ENCODE measurements around the gene DMXL1. TPM values are rescaled to one million over a fixed set of nuclear protein-coding genes. Genes with fewer than 3 reads are reported as not detected.

The DMXL1 gene
- total and polyA plus RNA-seq, 2 experiments from 2014 or later = 28.4 to 41.7 TPM

DNA sequence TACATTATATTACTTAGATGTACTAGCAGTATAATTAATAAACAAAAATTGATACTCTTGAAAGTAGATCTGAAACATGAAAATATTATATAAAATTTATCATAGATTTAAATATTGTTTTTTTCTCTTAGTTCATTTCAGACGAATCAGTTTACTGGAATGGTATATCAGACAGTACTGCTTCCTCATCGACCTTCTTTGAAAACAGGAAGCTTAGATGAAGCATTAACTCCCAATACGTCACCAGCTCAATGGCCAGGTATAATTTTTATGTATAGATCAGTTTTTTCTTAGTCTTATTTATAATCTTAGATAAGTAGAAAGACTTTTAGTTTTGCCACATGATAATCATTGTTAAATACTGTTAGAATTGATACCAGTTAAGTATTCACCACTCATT is 106.3 kb downstream of the DMXL1 start (continued):
- TF ChIP-seq, protein P1, sequence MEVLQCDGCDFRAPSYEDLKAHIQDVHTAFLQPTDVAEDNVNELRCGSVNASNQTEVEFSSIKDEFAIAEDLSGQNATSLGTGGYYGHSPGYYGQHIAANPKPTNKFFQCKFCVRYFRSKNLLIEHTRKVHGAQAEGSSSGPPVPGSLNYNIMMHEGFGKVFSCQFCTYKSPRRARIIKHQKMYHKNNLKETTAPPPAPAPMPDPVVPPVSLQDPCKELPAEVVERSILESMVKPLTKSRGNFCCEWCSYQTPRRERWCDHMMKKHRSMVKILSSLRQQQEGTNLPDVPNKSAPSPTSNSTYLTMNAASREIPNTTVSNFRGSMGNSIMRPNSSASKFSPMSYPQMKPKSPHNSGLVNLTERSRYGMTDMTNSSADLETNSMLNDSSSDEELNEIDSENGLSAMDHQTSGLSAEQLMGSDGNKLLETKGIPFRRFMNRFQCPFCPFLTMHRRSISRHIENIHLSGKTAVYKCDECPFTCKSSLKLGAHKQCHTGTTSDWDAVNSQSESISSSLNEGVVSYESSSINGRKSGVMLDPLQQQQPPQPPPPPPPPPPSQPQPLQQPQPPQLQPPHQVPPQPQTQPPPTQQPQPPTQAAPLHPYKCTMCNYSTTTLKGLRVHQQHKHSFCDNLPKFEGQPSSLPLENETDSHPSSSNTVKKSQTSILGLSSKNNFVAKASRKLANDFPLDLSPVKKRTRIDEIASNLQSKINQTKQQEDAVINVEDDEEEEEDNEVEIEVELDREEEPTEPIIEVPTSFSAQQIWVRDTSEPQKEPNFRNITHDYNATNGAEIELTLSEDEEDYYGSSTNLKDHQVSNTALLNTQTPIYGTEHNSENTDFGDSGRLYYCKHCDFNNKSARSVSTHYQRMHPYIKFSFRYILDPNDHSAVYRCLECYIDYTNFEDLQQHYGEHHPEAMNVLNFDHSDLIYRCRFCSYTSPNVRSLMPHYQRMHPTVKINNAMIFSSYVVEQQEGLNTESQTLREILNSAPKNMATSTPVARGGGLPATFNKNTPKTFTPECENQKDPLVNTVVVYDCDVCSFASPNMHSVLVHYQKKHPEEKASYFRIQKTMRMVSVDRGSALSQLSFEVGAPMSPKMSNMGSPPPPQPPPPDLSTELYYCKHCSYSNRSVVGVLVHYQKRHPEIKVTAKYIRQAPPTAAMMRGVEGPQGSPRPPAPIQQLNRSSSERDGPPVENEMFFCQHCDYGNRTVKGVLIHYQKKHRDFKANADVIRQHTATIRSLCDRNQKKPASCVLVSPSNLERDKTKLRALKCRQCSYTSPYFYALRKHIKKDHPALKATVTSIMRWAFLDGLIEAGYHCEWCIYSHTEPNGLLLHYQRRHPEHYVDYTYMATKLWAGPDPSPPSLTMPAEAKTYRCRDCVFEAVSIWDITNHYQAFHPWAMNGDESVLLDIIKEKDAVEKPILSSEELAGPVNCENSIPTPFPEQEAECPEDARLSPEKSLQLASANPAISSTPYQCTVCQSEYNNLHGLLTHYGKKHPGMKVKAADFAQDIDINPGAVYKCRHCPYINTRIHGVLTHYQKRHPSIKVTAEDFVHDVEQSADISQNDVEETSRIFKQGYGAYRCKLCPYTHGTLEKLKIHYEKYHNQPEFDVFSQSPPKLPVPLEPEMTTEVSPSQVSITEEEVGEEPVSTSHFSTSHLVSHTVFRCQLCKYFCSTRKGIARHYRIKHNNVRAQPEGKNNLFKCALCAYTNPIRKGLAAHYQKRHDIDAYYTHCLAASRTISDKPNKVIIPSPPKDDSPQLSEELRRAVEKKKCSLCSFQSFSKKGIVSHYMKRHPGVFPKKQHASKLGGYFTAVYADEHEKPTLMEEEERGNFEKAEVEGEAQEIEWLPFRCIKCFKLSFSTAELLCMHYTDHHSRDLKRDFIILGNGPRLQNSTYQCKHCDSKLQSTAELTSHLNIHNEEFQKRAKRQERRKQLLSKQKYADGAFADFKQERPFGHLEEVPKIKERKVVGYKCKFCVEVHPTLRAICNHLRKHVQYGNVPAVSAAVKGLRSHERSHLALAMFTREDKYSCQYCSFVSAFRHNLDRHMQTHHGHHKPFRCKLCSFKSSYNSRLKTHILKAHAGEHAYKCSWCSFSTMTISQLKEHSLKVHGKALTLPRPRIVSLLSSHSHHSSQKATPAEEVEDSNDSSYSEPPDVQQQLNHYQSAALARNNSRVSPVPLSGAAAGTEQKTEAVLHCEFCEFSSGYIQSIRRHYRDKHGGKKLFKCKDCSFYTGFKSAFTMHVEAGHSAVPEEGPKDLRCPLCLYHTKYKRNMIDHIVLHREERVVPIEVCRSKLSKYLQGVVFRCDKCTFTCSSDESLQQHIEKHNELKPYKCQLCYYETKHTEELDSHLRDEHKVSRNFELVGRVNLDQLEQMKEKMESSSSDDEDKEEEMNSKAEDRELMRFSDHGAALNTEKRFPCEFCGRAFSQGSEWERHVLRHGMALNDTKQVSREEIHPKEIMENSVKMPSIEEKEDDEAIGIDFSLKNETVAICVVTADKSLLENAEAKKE (CRISPR knock-in tag; IDR thresholded peaks at IDR 0.05) = no peak
- TF ChIP-seq ZNF331 (CRISPR knock-in tag; IDR thresholded peaks at IDR 0.05; ENCODE audit: low read depth) (no peak), JUNB (IDR thresholded peaks at IDR 0.05; ENCODE audit: unreplicated experiment) (no peak), ZNF114 (CRISPR knock-in tag; IDR thresholded peaks at IDR 0.05) (no peak), EZH2 (IDR thresholded peaks at IDR 0.05; ENCODE audit: low read depth, unreplicated experiment) (no peak), NANOG (IDR thresholded peaks at IDR 0.05; ENCODE audit: borderline replicate concordance) (no peak), POLR2AphosphoS5 (IDR thresholded peaks at IDR 0.05; ENCODE audit: low read depth) (no peak)
- TF ChIP-seq, protein P2, sequence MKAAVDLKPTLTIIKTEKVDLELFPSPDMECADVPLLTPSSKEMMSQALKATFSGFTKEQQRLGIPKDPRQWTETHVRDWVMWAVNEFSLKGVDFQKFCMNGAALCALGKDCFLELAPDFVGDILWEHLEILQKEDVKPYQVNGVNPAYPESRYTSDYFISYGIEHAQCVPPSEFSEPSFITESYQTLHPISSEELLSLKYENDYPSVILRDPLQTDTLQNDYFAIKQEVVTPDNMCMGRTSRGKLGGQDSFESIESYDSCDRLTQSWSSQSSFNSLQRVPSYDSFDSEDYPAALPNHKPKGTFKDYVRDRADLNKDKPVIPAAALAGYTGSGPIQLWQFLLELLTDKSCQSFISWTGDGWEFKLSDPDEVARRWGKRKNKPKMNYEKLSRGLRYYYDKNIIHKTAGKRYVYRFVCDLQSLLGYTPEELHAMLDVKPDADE (IDR thresholded peaks at IDR 0.05) = no peak
- TF ChIP-seq, protein P3, sequence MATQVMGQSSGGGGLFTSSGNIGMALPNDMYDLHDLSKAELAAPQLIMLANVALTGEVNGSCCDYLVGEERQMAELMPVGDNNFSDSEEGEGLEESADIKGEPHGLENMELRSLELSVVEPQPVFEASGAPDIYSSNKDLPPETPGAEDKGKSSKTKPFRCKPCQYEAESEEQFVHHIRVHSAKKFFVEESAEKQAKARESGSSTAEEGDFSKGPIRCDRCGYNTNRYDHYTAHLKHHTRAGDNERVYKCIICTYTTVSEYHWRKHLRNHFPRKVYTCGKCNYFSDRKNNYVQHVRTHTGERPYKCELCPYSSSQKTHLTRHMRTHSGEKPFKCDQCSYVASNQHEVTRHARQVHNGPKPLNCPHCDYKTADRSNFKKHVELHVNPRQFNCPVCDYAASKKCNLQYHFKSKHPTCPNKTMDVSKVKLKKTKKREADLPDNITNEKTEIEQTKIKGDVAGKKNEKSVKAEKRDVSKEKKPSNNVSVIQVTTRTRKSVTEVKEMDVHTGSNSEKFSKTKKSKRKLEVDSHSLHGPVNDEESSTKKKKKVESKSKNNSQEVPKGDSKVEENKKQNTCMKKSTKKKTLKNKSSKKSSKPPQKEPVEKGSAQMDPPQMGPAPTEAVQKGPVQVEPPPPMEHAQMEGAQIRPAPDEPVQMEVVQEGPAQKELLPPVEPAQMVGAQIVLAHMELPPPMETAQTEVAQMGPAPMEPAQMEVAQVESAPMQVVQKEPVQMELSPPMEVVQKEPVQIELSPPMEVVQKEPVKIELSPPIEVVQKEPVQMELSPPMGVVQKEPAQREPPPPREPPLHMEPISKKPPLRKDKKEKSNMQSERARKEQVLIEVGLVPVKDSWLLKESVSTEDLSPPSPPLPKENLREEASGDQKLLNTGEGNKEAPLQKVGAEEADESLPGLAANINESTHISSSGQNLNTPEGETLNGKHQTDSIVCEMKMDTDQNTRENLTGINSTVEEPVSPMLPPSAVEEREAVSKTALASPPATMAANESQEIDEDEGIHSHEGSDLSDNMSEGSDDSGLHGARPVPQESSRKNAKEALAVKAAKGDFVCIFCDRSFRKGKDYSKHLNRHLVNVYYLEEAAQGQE (IDR thresholded peaks at IDR 0.05; ENCODE audit: unreplicated experiment) = no peak
